Measurements from ENCODE around the gene RPL4.

The RPL4 gene

GRCh38 chr15:66482539-66482938 is 22.1 kb downstream of the RPL4 start:
- H3K27me3 ChIP-seq, result no peaks in the 10 kb centered on the region
- peaks cover 7% of the 10 kb centered on the region for H3K36me3 ChIP-seq
- H3K9me3 ChIP-seq, result no peaks in the 10 kb centered on the region
- H3K4me3 ChIP-seq (ENCODE audit: low read depth, low read length), result no peak overlapping the region
- DNase-seq, result no peak
- no peaks in the 10 kb centered on the region for H3K4me1 ChIP-seq
- TF ChIP-seq CTCF (IDR thresholded peaks at IDR 0.05; ENCODE audit: low read depth, low read length), result no peak

- no peaks in the 10 kb centered on the region for H3K27me3 ChIP-seq
- DNase-seq, result no peak
- H3K4me3 ChIP-seq (ENCODE audit: low read depth, low read length), result no peak overlapping the region
- TF ChIP-seq CTCF (IDR thresholded peaks at IDR 0.05; ENCODE audit: low read depth, low read length), result no peak
- H3K4me1 ChIP-seq, result no peaks in the 10 kb centered on the region
- no peaks in the 10 kb centered on the region for H3K36me3 ChIP-seq
- H3K9me3 ChIP-seq, result no peaks in the 10 kb centered on the region
These were observed 23.4 kb downstream of the RPL4 start for GRCh38 chr15:66481107-66481856.

- TF ChIP-seq CTCF (IDR thresholded peaks at IDR 0.05; ENCODE audit: low read depth, low read length), result no peak
- Histone ChIP-seq H3K36me3 (no peaks in the 10 kb centered on the region), H3K4me3 (ENCODE audit: low read depth, low read length) (no peak overlapping the region), H3K9me3 (no peaks in the 10 kb centered on the region), H3K27me3 (no peaks in the 10 kb centered on the region), H3K4me1 (no peaks in the 10 kb centered on the region)
- DNase-seq, result no peak
These were observed 24.4 kb downstream of the RPL4 start for GRCh38 chr15:66480267-66480666.

- no peak for TF ChIP-seq CTCF (IDR thresholded peaks at IDR 0.05; ENCODE audit: low read depth, low read length)
- no peak for DNase-seq
- H3K4me1 ChIP-seq, result no peaks in the 10 kb centered on the region; the same call in 1 of the 2 replicates
- H3K36me3 ChIP-seq, result no peaks in the 10 kb centered on the region; the same call in 1 of the 2 replicates
- H3K4me3 ChIP-seq (ENCODE audit: low read depth, low read length), result no peak overlapping the region
- H3K27me3 ChIP-seq, result no peaks in the 10 kb centered on the region
- H3K9me3 ChIP-seq, result no peaks in the 10 kb centered on the region
These were observed 27.6 kb downstream of the RPL4 start for GRCh38 chr15:66477011-66477410.

- no peaks in the 10 kb centered on the region for H3K9me3 ChIP-seq
- H3K4me1 ChIP-seq, result no peaks in the 10 kb centered on the region; the same call in 1 of the 2 replicates
- DNase-seq, result no peak
- no peaks in the 10 kb centered on the region; the same call in 1 of the 2 replicates for H3K36me3 ChIP-seq
- H3K4me3 ChIP-seq (ENCODE audit: low read depth, low read length), result no peak overlapping the region
- TF ChIP-seq CTCF (IDR thresholded peaks at IDR 0.05; ENCODE audit: low read depth, low read length), result no peak
- no peaks in the 10 kb centered on the region for H3K27me3 ChIP-seq
These were observed 28.1 kb downstream of the RPL4 start for GRCh38 chr15:66476535-66476934.

- Histone ChIP-seq H3K4me1 (no peaks in the 10 kb centered on the region; the same call in 1 of the 2 replicates), H3K4me3 (ENCODE audit: low read depth, low read length) (no peak overlapping the region), H3K27me3 (no peaks in the 10 kb centered on the region), H3K9me3 (no peaks in the 10 kb centered on the region), H3K36me3 (no peaks in the 10 kb centered on the region; the same call in 1 of the 2 replicates)
- no peak for TF ChIP-seq CTCF (IDR thresholded peaks at IDR 0.05; ENCODE audit: low read depth, low read length)
- DNase-seq, result no peak
These were observed 29.7 kb downstream of the RPL4 start for GRCh38 chr15:66474963-66475362.
